Measurements from ENCODE around the gene ADCK2. TPM values are rescaled to one million over a fixed set of nuclear protein-coding genes. Genes with fewer than 3 reads are reported as not detected.

ADCK2 gene
- total RNA-seq, 5 donors from 2014 or later (not counting 1 experiment from before 2014, with no cell fraction given), result 16.3 to 23.3 (median 20.2) TPM

GRCh38 chr7:140723574-140723973 lies 50.8 kb downstream of the ADCK2 start:
- Mint-ChIP-seq H3K27me3 (no peaks in the 10 kb centered on the region), H3K4me1 (peaks cover 19 to 26% (median 24%) of the 10 kb centered on the region in 3 donors), H3K4me3 (peak overlapping the region in 1 of 3 donors; percentile 44), H3K27ac (peak overlapping the region; percentile 92 to 94), H3K36me3 (peaks cover 8% of the 10 kb centered on the region), H3K9me3 (no peaks in the 10 kb centered on the region)
- ChIA-PET CTCF (interaction anchor here in 1 of 2 donors (0.7 to 1.5 kb wide), 4 partner anchors 27 to 246 kb away, joined by 3 to 4 read pairs (median 4); partner anchors contain the start of gene NDUFB2), POLR2A (no interaction called here)
- DNase-seq, result no peak
- H3K27ac ChIP-seq (ENCODE audit: low read length), result peak overlapping the region; percentile 40
- no peaks in the 10 kb centered on the region for H3K9me3 ChIP-seq
- no peaks in the 10 kb centered on the region for H3K27me3 ChIP-seq (replicated peaks in 1 of 2; ENCODE audit: control insufficient read depth in 2 of 2, extremely low read depth in 1 of 2, insufficient read depth in 2 of 2, low read length in 1 of 2)
- peaks cover 0 to 11% of the 10 kb centered on the region in 2 experiments for H3K4me1 ChIP-seq (ENCODE audit: control insufficient read depth in 1 of 2, extremely low read depth in 1 of 2, insufficient read depth in 2 of 2, low read length in 2 of 2)
- H3K4me3 ChIP-seq (ENCODE audit: control insufficient read depth in 1 of 2, extremely low read depth in 1 of 2, low read length in 1 of 2), result no peak overlapping the region
- ATAC-seq (replicated peaks in 1 of 4), result peak in 2 of 4 experiments; percentile 28 to 50
- no peaks in the 10 kb centered on the region for H3K36me3 ChIP-seq (ENCODE audit: control insufficient read depth in 2 of 2, extremely low read depth in 1 of 2, insufficient read depth in 1 of 2, low read length in 1 of 2)
- WGBS (ENCODE audit: insufficient coverage), result 74% methylated on average over 3 of the region's 3 CpGs

GRCh38 chr7:140724706-140725105 lies 52.0 kb downstream of the ADCK2 start:
- ChIA-PET POLR2A (no interaction called here), CTCF (no interaction called here)
- no peaks in the 10 kb centered on the region for H3K27me3 Mint-ChIP-seq
- H3K27ac ChIP-seq (ENCODE audit: low read length), result no peak overlapping the region
- H3K9me3 ChIP-seq, result no peaks in the 10 kb centered on the region
- H3K36me3 Mint-ChIP-seq, result peaks cover 10% of the 10 kb centered on the region
- H3K36me3 ChIP-seq (ENCODE audit: control insufficient read depth in 2 of 2, extremely low read depth in 1 of 2, insufficient read depth in 1 of 2, low read length in 1 of 2), result no peaks in the 10 kb centered on the region
- peaks cover 16 to 23% (median 22%) of the 10 kb centered on the region in 3 donors for H3K4me1 Mint-ChIP-seq
- H3K4me1 ChIP-seq (ENCODE audit: control insufficient read depth in 1 of 2, extremely low read depth in 1 of 2, insufficient read depth in 2 of 2, low read length in 2 of 2), result peaks cover 0 to 11% of the 10 kb centered on the region in 2 experiments
- ATAC-seq (replicated peaks in 1 of 4) (no peak), DNase-seq (no peak)
- H3K27ac Mint-ChIP-seq, result peak overlapping the region; percentile 89 to 92
- no peaks in the 10 kb centered on the region for H3K27me3 ChIP-seq (replicated peaks in 1 of 2; ENCODE audit: control insufficient read depth in 2 of 2, extremely low read depth in 1 of 2, insufficient read depth in 2 of 2, low read length in 1 of 2)
- no peaks in the 10 kb centered on the region for H3K9me3 Mint-ChIP-seq
- WGBS (ENCODE audit: insufficient coverage), result no CpG with 5 or more reads among the region's 1 CpG
- no peak overlapping the region for H3K4me3 Mint-ChIP-seq
- no peak overlapping the region for H3K4me3 ChIP-seq (ENCODE audit: control insufficient read depth in 1 of 2, extremely low read depth in 1 of 2, low read length in 1 of 2)

GRCh38 chr7:140726281-140726680 lies 53.5 kb downstream of the ADCK2 start:
- no peaks in the 10 kb centered on the region for H3K9me3 ChIP-seq
- Mint-ChIP-seq H3K4me1 (peaks cover 15 to 23% (median 16%) of the 10 kb centered on the region in 3 donors), H3K27me3 (no peaks in the 10 kb centered on the region), H3K4me3 (no peak overlapping the region), H3K36me3 (peaks cover 14% of the 10 kb centered on the region), H3K27ac (peak overlapping the region in 1 of 2 donors; percentile 77), H3K9me3 (no peaks in the 10 kb centered on the region)
- no peak overlapping the region for H3K4me3 ChIP-seq (ENCODE audit: control insufficient read depth in 1 of 2, extremely low read depth in 1 of 2, low read length in 1 of 2)
- WGBS (ENCODE audit: insufficient coverage), result 67% methylated on average over 1 of the region's 2 CpGs
- no peak overlapping the region for H3K27ac ChIP-seq (ENCODE audit: low read length)
- H3K4me1 ChIP-seq (ENCODE audit: control insufficient read depth in 1 of 2, extremely low read depth in 1 of 2, insufficient read depth in 2 of 2, low read length in 2 of 2), result peaks cover 0 to 11% of the 10 kb centered on the region in 2 experiments
- no peaks in the 10 kb centered on the region for H3K36me3 ChIP-seq (ENCODE audit: control insufficient read depth in 2 of 2, extremely low read depth in 1 of 2, insufficient read depth in 1 of 2, low read length in 1 of 2)
- peak in 1 of 35 experiments; percentile 34 for DNase-seq
- ATAC-seq (replicated peaks in 1 of 4), result no peak
- ChIA-PET CTCF (interaction anchor here (0.6 to 1.5 kb wide), 7 partner anchors 51 to 1056 kb away, joined by 3 to 4 read pairs (median 3); partner anchors contain the start of gene MRPS33 (in 1 of the 2)), POLR2A (interaction anchor here (0.5 to 0.6 kb wide), 3 partner anchors 9 to 1054 kb away, joined by 4 to 5 read pairs (median 4); no protein-coding TSS in a partner anchor)
- no peaks in the 10 kb centered on the region for H3K27me3 ChIP-seq (replicated peaks in 1 of 2; ENCODE audit: control insufficient read depth in 2 of 2, extremely low read depth in 1 of 2, insufficient read depth in 2 of 2, low read length in 1 of 2)

GRCh38 chr7:140732416-140732815 lies 59.7 kb downstream of the ADCK2 start:
- POLR2A ChIA-PET, result no interaction called here
- CTCF ChIA-PET, result interaction anchor here in 1 of 2 donors (0.8 kb wide), 1 partner anchor 142 kb away, joined by 6 read pairs; no protein-coding TSS in a partner anchor

GRCh38 chr7:140734096-140734495 lies 61.4 kb downstream of the ADCK2 start:
- peaks cover 25% of the 10 kb centered on the region for H3K36me3 Mint-ChIP-seq
- no peak overlapping the region for H3K4me3 ChIP-seq (ENCODE audit: control insufficient read depth in 1 of 2, extremely low read depth in 1 of 2, low read length in 1 of 2)
- no CpG with 5 or more reads among the region's 2 CpGs for WGBS (ENCODE audit: insufficient coverage)
- ChIA-PET POLR2A (no interaction called here), CTCF (interaction anchor here in 1 of 2 donors (0.5 to 0.7 kb wide), 2 partner anchors 215 to 1984 kb away, joined by 3 to 4 read pairs; no protein-coding TSS in a partner anchor)
- no peak overlapping the region for H3K4me3 Mint-ChIP-seq
- H3K4me1 Mint-ChIP-seq, result no peaks in the 10 kb centered on the region
- ATAC-seq (replicated peaks in 1 of 4), result no peak
- no peaks in the 10 kb centered on the region for H3K27me3 Mint-ChIP-seq
- H3K9me3 Mint-ChIP-seq, result no peaks in the 10 kb centered on the region
- peaks cover 0 to 8% of the 10 kb centered on the region in 2 donors for H3K36me3 ChIP-seq (ENCODE audit: control insufficient read depth in 2 of 2, extremely low read depth in 1 of 2, insufficient read depth in 1 of 2, low read length in 1 of 2)
- H3K27me3 ChIP-seq (replicated peaks in 1 of 2; ENCODE audit: control insufficient read depth in 2 of 2, extremely low read depth in 1 of 2, insufficient read depth in 2 of 2, low read length in 1 of 2), result no peaks in the 10 kb centered on the region
- no peak for DNase-seq
- no peak overlapping the region for H3K27ac Mint-ChIP-seq
- H3K27ac ChIP-seq (ENCODE audit: low read length), result no peak overlapping the region
- H3K4me1 ChIP-seq (ENCODE audit: control insufficient read depth in 1 of 2, extremely low read depth in 1 of 2, insufficient read depth in 2 of 2, low read length in 2 of 2), result no peaks in the 10 kb centered on the region
- H3K9me3 ChIP-seq, result no peaks in the 10 kb centered on the region

More at GRCh38 chr7:140732416-140732815, 59.7 kb downstream of the ADCK2 start:
- Mint-ChIP-seq H3K4me3 (no peak overlapping the region), H3K4me1 (no peaks in the 10 kb centered on the region), H3K36me3 (peaks cover 20% of the 10 kb centered on the region), H3K27me3 (no peaks in the 10 kb centered on the region), H3K27ac (no peak overlapping the region), H3K9me3 (no peaks in the 10 kb centered on the region)
- no peak overlapping the region for H3K4me3 ChIP-seq (ENCODE audit: control insufficient read depth in 1 of 2, extremely low read depth in 1 of 2, low read length in 1 of 2)
- 100% methylated on average over 1 of the region's 2 CpGs for WGBS (ENCODE audit: insufficient coverage)
- no peaks in the 10 kb centered on the region for H3K36me3 ChIP-seq (ENCODE audit: control insufficient read depth in 2 of 2, extremely low read depth in 1 of 2, insufficient read depth in 1 of 2, low read length in 1 of 2)
- H3K9me3 ChIP-seq, result no peaks in the 10 kb centered on the region
- ATAC-seq (replicated peaks in 1 of 4) (no peak), DNase-seq (no peak)
- H3K27me3 ChIP-seq (replicated peaks in 1 of 2; ENCODE audit: control insufficient read depth in 2 of 2, extremely low read depth in 1 of 2, insufficient read depth in 2 of 2, low read length in 1 of 2), result no peaks in the 10 kb centered on the region
- H3K27ac ChIP-seq (ENCODE audit: low read length), result no peak overlapping the region
- no peaks in the 10 kb centered on the region for H3K4me1 ChIP-seq (ENCODE audit: control insufficient read depth in 1 of 2, extremely low read depth in 1 of 2, insufficient read depth in 2 of 2, low read length in 2 of 2)

GRCh38 chr7:140734729-140735128 lies 62.0 kb downstream of the ADCK2 start:
- WGBS (ENCODE audit: insufficient coverage), result no CpG with 5 or more reads among the region's 2 CpGs
- Histone ChIP-seq H3K4me1 (ENCODE audit: control insufficient read depth in 1 of 2, extremely low read depth in 1 of 2, insufficient read depth in 2 of 2, low read length in 2 of 2) (no peaks in the 10 kb centered on the region), H3K36me3 (ENCODE audit: control insufficient read depth in 2 of 2, extremely low read depth in 1 of 2, insufficient read depth in 1 of 2, low read length in 1 of 2) (peaks cover 0 to 14% of the 10 kb centered on the region in 2 donors), H3K9me3 (no peaks in the 10 kb centered on the region), H3K4me3 (ENCODE audit: control insufficient read depth in 1 of 2, extremely low read depth in 1 of 2, low read length in 1 of 2) (no peak overlapping the region), H3K27ac (ENCODE audit: low read length) (no peak overlapping the region), H3K27me3 (replicated peaks in 1 of 2; ENCODE audit: control insufficient read depth in 2 of 2, extremely low read depth in 1 of 2, insufficient read depth in 2 of 2, low read length in 1 of 2) (no peaks in the 10 kb centered on the region)
- ChIA-PET POLR2A (no interaction called here), CTCF (interaction anchor here (0.6 to 0.7 kb wide), 3 partner anchors 9 to 296 kb away, joined by 3 to 4 read pairs (median 3); no protein-coding TSS in a partner anchor)
- DNase-seq (no peak), ATAC-seq (replicated peaks in 1 of 4) (no peak)
- no peaks in the 10 kb centered on the region for H3K9me3 Mint-ChIP-seq
- peaks cover 27% of the 10 kb centered on the region for H3K36me3 Mint-ChIP-seq
- H3K4me3 Mint-ChIP-seq, result no peak overlapping the region
- no peaks in the 10 kb centered on the region for H3K4me1 Mint-ChIP-seq
- no peak overlapping the region for H3K27ac Mint-ChIP-seq
- no peaks in the 10 kb centered on the region for H3K27me3 Mint-ChIP-seq
